ENCODE data around the gene PTPN1. TPM values are rescaled to one million over a fixed set of nuclear protein-coding genes. Genes with fewer than 3 reads are reported as not detected.

Gene PTPN1
- total RNA-seq, 4 donors from 2014 or later, result 19.9 to 31.4 (median 23.2) TPM

- no peak for TF ChIP-seq CTCF (IDR thresholded peaks at IDR 0.05; ENCODE audit: low read depth)
Observed at GRCh38 chr20:50628332-50628731, 118.1 kb downstream of the PTPN1 start.

GRCh38 chr20:50628853-50629669 lies 118.9 kb downstream of the PTPN1 start:
- TF ChIP-seq CTCF (IDR thresholded peaks at IDR 0.05; ENCODE audit: low read depth), result no peak

DNA sequence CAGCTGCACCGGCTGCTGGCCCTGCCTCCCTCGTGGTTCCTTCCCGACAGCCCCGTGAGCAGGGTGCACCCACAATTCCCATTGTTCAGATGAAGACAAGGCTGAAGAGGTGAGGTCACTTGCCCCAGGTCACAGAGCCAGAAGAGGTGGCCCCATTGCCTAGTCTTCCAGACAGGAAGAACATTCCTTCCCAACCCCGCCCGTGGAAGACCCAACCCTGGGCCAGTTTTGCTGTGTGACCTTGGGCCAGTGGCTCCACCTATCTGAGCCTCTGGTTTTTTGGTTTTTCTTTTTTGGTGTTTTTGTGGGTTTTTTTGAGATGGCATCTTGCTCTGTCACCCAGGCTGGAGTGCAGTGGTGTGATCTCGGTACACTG lies 119.5 kb downstream of the PTPN1 start:
- TF ChIP-seq CTCF (IDR thresholded peaks at IDR 0.05; ENCODE audit: low read depth), result no peak

DNA sequence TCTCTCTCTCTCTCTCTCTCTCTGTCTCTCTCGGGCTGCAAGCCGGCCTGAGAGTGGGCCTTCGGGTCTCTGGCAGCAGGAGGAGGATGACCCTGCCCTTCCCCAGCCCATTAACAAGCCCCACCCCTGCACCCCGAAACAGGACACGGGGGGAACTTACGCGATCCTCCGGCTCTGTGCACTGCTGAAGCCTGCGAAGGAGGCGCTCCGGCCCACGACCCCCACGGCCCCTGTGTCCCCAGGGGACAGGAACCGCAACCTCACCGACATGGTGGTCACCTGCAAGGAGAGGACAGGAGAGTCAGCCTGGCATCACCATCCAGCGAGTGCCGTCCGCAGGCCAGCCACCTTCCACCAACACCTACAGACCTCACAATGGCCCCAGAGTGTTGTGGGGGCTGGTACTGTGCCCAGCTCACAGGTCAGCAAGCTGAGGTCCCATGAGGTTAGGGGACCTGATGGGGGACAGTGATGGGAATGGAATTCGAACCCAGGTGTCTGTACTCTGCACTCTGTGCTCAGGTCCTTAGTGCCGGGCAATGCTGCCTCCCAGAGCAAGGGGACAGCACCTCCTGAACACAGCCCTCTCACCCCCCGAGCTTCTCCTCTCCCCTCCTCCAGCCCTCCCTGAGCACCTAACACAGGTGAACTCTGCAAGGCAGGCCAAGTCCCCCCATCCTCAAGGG lies 120.5 kb downstream of the PTPN1 start:
- no peak for TF ChIP-seq CTCF (IDR thresholded peaks at IDR 0.05; ENCODE audit: low read depth)

DNA sequence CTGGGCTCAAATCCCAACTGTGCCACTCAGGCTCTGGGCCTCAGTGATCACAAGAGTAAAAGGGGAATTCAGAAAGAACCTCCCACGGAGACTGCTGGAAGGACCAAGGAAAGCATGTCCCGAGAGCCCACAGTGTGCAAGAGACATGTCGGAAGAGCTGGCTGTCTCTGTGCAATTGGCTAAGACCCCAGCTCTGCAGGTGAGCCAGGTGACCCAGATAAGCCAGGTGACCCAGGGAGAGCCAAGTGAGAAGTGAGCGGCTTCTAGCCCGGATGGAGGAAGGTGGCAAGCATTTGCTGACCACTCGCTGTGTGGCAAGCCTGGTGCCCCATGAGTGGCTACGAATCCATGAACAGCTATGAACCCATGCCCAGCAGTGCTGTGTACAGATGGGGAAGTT lies 122.1 kb downstream of the PTPN1 start:
- no peak for TF ChIP-seq CTCF (IDR thresholded peaks at IDR 0.05; ENCODE audit: low read depth)

- no peak for TF ChIP-seq CTCF (IDR thresholded peaks at IDR 0.05; ENCODE audit: low read depth)
Observed at GRCh38 chr20:50632701-50633100, 122.5 kb downstream of the PTPN1 start.

- TF ChIP-seq CTCF (IDR thresholded peaks at IDR 0.05; ENCODE audit: low read depth), result no peak
Observed at GRCh38 chr20:50633361-50633760, 123.2 kb downstream of the PTPN1 start.
